Measurements from ENCODE around the gene OPN4.

The OPN4 gene

GRCh38 chr10:86649471-86650150, 4.7 kb upstream of the OPN4 start:
- Histone ChIP-seq H3K27me3 (ENCODE audit: control insufficient read depth, insufficient read depth, low read length) (peaks cover 10% of the 10 kb centered on the region), H3K4me3 (ENCODE audit: low read length) (no peak overlapping the region), H3K36me3 (ENCODE audit: control insufficient read depth, insufficient read depth, low read length) (no peaks in the 10 kb centered on the region), H3K4me1 (ENCODE audit: control insufficient read depth, insufficient read depth, low read length) (peaks cover 21% of the 10 kb centered on the region), H3K9ac (ENCODE audit: low read length) (no peak overlapping the region), H3K9me3 (ENCODE audit: control insufficient read depth, low read length) (no peaks in the 10 kb centered on the region)

- H3K27me3 ChIP-seq (ENCODE audit: control insufficient read depth, insufficient read depth, low read length) = peaks cover 10% of the 10 kb centered on the region
- no peaks in the 10 kb centered on the region for H3K9me3 ChIP-seq (ENCODE audit: control insufficient read depth, low read length)
- H3K4me3 ChIP-seq (ENCODE audit: low read length) = no peak overlapping the region
- H3K36me3 ChIP-seq (ENCODE audit: control insufficient read depth, insufficient read depth, low read length) = no peaks in the 10 kb centered on the region
- no peak overlapping the region for H3K9ac ChIP-seq (ENCODE audit: low read length)
- H3K4me1 ChIP-seq (ENCODE audit: control insufficient read depth, insufficient read depth, low read length) = peaks cover 21% of the 10 kb centered on the region
Measured at GRCh38 chr10:86650151-86650550, 4.2 kb upstream of the OPN4 start.

- H3K27me3 ChIP-seq (ENCODE audit: control insufficient read depth, insufficient read depth, low read length) = peaks cover 10% of the 10 kb centered on the region
- peaks cover 21% of the 10 kb centered on the region for H3K4me1 ChIP-seq (ENCODE audit: control insufficient read depth, insufficient read depth, low read length)
- H3K36me3 ChIP-seq (ENCODE audit: control insufficient read depth, insufficient read depth, low read length) = no peaks in the 10 kb centered on the region
- no peak overlapping the region for H3K9ac ChIP-seq (ENCODE audit: low read length)
- no peak overlapping the region for H3K4me3 ChIP-seq (ENCODE audit: low read length)
- no peaks in the 10 kb centered on the region for H3K9me3 ChIP-seq (ENCODE audit: control insufficient read depth, low read length)
Measured at GRCh38 chr10:86651021-86651471, 3.3 kb upstream of the OPN4 start.

DNA sequence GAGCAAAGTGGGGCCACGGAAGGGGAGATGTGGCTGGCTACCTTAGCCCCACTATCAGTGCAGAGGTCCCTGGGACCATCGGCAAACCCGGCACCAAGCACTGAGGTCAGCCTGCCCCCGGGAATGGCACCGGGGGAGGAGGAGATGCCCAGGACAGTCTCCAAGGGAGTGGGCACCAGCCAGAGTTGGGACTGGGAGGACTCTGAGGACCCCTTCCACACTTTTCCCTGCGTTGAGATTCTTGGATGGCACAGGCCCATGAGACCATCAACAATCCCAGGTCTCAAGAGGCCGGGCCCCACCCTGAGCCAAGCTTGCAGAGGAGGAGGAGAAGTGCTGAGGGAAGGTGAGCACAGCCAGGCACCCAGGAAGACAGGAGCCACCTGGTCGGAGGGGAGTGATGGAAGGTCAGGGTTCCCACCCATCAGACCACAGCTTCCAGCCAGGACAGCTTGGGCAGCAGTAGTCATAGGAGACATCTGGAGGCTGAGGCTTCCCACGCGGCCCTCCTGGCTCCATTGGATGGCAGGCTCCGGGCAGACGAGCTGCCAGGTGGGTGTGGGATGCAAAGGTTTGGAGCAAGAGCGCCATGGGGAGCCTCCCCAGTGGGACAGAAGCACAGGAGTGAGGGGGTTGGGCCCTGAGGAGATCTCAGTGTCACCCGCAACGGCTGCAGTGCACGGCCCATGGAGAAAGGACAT, 2.6 kb upstream of the OPN4 start:
- Histone ChIP-seq H3K4me1 (ENCODE audit: control insufficient read depth, insufficient read depth, low read length) (peaks cover 21% of the 10 kb centered on the region), H3K4me3 (ENCODE audit: low read length) (no peak overlapping the region), H3K9me3 (ENCODE audit: control insufficient read depth, low read length) (no peaks in the 10 kb centered on the region), H3K27me3 (ENCODE audit: control insufficient read depth, insufficient read depth, low read length) (peaks cover 10% of the 10 kb centered on the region), H3K9ac (ENCODE audit: low read length) (no peak overlapping the region), H3K36me3 (ENCODE audit: control insufficient read depth, insufficient read depth, low read length) (no peaks in the 10 kb centered on the region)

- no peak overlapping the region for H3K9ac ChIP-seq (ENCODE audit: low read length)
Measured at GRCh38 chr10:86652361-86653202, 1.8 kb upstream of the OPN4 start.

DNA sequence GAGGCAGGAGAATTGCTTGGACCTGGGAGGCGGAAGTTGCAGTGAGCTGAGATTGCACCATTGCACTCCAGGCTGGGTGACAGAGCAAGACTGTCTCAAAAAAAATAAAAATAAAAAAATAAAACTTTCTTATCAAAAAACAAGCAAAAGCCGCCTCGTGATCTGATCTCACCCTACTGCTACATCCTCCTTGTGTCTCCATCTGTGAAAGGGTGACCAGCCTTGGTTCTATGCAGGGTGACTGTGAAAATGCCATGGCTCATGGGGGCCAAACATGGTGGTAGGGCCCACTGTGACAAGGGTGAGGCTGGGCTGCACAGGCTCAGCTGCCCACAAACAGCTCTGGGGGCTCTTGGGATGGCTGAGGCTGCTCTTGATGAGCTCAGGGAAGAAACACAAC, 968 bp upstream of the OPN4 start:
- H3K36me3 ChIP-seq (ENCODE audit: control insufficient read depth, insufficient read depth, low read length) = no peaks in the 10 kb centered on the region
- H3K4me1 ChIP-seq (ENCODE audit: control insufficient read depth, insufficient read depth, low read length) = peaks cover 21% of the 10 kb centered on the region
- H3K9ac ChIP-seq (ENCODE audit: low read length) = no peak overlapping the region
- no peak overlapping the region for H3K4me3 ChIP-seq (ENCODE audit: low read length)
- no peaks in the 10 kb centered on the region for H3K9me3 ChIP-seq (ENCODE audit: control insufficient read depth, low read length)
- H3K27me3 ChIP-seq (ENCODE audit: control insufficient read depth, insufficient read depth, low read length) = peaks cover 10% of the 10 kb centered on the region

More at GRCh38 chr10:86652361-86653202, 1.8 kb upstream of the OPN4 start:
- Histone ChIP-seq H3K36me3 (ENCODE audit: control insufficient read depth, insufficient read depth, low read length) (no peaks in the 10 kb centered on the region), H3K27me3 (ENCODE audit: control insufficient read depth, insufficient read depth, low read length) (peaks cover 10% of the 10 kb centered on the region), H3K4me3 (ENCODE audit: low read length) (no peak overlapping the region), H3K9me3 (ENCODE audit: control insufficient read depth, low read length) (no peaks in the 10 kb centered on the region), H3K4me1 (ENCODE audit: control insufficient read depth, insufficient read depth, low read length) (peaks cover 21% of the 10 kb centered on the region)

GRCh38 chr10:86653987-86654386, 360 bp upstream of the OPN4 start:
- H3K4me3 ChIP-seq (ENCODE audit: low read length) = no peak overlapping the region
- no peak overlapping the region for H3K9ac ChIP-seq (ENCODE audit: low read length)
- no peaks in the 10 kb centered on the region for H3K36me3 ChIP-seq (ENCODE audit: control insufficient read depth, insufficient read depth, low read length)
- H3K9me3 ChIP-seq (ENCODE audit: control insufficient read depth, low read length) = no peaks in the 10 kb centered on the region
- H3K4me1 ChIP-seq (ENCODE audit: control insufficient read depth, insufficient read depth, low read length) = peaks cover 17% of the 10 kb centered on the region
- peaks cover 10% of the 10 kb centered on the region for H3K27me3 ChIP-seq (ENCODE audit: control insufficient read depth, insufficient read depth, low read length)

GRCh38 chr10:86655173-86655540, 810 bp downstream of the OPN4 start:
- Histone ChIP-seq H3K9ac (ENCODE audit: low read length) (no peak overlapping the region), H3K4me1 (ENCODE audit: control insufficient read depth, insufficient read depth, low read length) (peaks cover 5% of the 10 kb centered on the region), H3K4me3 (ENCODE audit: low read length) (no peak overlapping the region), H3K9me3 (ENCODE audit: control insufficient read depth, low read length) (no peaks in the 10 kb centered on the region), H3K27me3 (ENCODE audit: control insufficient read depth, insufficient read depth, low read length) (peaks cover 10% of the 10 kb centered on the region), H3K36me3 (ENCODE audit: control insufficient read depth, insufficient read depth, low read length) (no peaks in the 10 kb centered on the region)

DNA sequence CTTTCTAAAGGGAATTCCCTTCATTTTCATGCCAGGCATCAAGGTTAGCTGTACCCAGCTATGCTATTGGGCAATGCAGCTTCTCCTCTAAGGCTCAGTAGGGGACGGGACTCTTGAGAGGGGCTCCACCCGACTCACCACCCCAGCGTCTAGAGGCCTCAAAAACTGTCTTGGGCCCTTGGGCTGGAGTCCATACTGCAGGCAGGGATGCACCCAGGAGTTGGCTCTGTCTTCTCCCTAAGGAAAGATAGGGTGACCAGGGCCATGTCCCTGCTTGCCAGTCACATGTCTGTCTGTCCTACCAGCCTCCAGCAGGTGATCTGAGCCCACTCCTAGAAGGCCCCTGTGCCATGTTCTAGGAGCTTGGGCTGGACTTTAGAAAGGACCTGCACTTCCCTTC, 1.2 kb downstream of the OPN4 start:
- Histone ChIP-seq H3K4me1 (ENCODE audit: control insufficient read depth, insufficient read depth, low read length) (peaks cover 5% of the 10 kb centered on the region), H3K27me3 (ENCODE audit: control insufficient read depth, insufficient read depth, low read length) (peaks cover 10% of the 10 kb centered on the region), H3K9me3 (ENCODE audit: control insufficient read depth, low read length) (no peaks in the 10 kb centered on the region), H3K36me3 (ENCODE audit: control insufficient read depth, insufficient read depth, low read length) (no peaks in the 10 kb centered on the region), H3K4me3 (ENCODE audit: low read length) (no peak overlapping the region), H3K9ac (ENCODE audit: low read length) (no peak overlapping the region)

DNA sequence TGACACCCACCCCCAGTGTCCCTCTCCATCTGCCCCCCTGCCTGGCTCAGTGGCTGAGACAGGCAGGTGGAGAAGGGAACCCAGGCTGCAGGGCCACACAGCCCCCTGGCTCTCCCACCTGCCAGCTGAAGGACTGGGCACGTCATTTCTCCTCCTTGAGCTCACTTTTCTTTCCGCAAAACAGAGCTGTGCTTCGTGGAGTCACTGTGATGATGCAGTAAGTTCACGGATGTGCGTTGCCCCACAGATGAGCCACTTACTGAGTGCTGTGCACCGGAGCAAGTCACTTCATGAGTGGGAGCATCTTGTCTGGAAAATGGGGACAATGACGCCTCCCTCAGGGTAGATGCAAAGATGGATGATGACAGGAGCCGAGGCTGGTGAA, 2.7 kb downstream of the OPN4 start:
- Histone ChIP-seq H3K4me1 (ENCODE audit: control insufficient read depth, insufficient read depth, low read length) (no peaks in the 10 kb centered on the region), H3K27me3 (ENCODE audit: control insufficient read depth, insufficient read depth, low read length) (peaks cover 7% of the 10 kb centered on the region), H3K9ac (ENCODE audit: low read length) (no peak overlapping the region), H3K36me3 (ENCODE audit: control insufficient read depth, insufficient read depth, low read length) (no peaks in the 10 kb centered on the region), H3K9me3 (ENCODE audit: control insufficient read depth, low read length) (no peaks in the 10 kb centered on the region), H3K4me3 (ENCODE audit: low read length) (no peak overlapping the region)

- Histone ChIP-seq H3K9ac (ENCODE audit: low read length) (no peak overlapping the region), H3K9me3 (ENCODE audit: control insufficient read depth, low read length) (no peaks in the 10 kb centered on the region), H3K27me3 (ENCODE audit: control insufficient read depth, insufficient read depth, low read length) (peaks cover 4% of the 10 kb centered on the region), H3K36me3 (ENCODE audit: control insufficient read depth, insufficient read depth, low read length) (no peaks in the 10 kb centered on the region), H3K4me1 (ENCODE audit: control insufficient read depth, insufficient read depth, low read length) (no peaks in the 10 kb centered on the region), H3K4me3 (ENCODE audit: low read length) (no peak overlapping the region)
Measured at GRCh38 chr10:86657396-86658011, 3.2 kb downstream of the OPN4 start.
